ENCODE data around the gene LRRC28. TPM values are rescaled to one million over a fixed set of nuclear protein-coding genes. Genes with fewer than 3 reads are reported as not detected.

The LRRC28 gene
- 11.3 and 18.8 TPM in 2 replicates for total RNA-seq

GRCh38 chr15:99250857-99251841 lies at the start of gene LRRC28:
TSS of gene LRRC28 (plus strand) at chr15:99251481. CDS start at chr15:99255958, 4,477 bp downstream.

DNA sequence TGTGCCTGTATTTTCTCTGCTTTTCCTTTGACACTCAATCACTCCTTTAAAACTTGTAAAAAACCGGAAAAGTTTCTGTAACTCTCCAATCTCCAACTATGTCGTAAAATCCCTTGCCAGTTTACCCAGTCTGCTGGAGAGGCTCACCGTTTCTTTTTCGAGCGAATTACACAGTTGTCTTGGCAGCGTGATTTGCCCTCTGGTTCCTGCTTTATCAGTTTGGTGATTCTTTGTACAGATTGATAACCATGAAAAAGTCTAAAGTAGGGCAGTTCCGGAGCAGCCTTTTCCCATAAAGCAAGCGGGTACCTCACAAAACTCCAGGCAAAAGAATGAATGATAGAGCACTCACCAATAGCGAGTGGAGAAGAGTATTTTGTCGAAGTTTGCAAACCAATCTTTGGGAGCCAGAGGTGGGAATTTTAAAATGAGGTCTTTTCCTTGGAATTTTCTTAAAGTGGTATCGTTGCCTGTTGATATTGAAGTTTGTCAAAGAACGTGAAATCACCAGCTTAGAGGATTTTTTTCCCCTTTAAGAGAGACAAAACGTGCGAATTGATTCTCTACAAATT lies 1.9 kb upstream of the LRRC28 start, which contains the start of gene TTC23:
Gene TTC23 (minus strand): TSS at position 312 of the 572 bp plus-strand sequence. CDS start 20,869 bp downstream, outside the sequence.

Other genes with a start within 250 kb of the LRRC28 start
- gene PGPEP1L, start 243.7 kb upstream of the LRRC28 start, total RNA-seq = not detected in 2 replicates
- 0.21 and 0.24 TPM in 2 replicates for gene SYNM, start 146.4 kb upstream of the LRRC28 start, total RNA-seq
- 15.9 and 16.2 TPM in 2 replicates for gene TTC23, start 1.9 kb upstream of the LRRC28 start, total RNA-seq

Measured in tracheal epithelial cell (primary cell).